Mucosa of rectum (tissue), 2 donors: ENCODE measurements around the gene SRF.

Experiments used
- H3K27ac ChIP-seq, 2 donors: one replicate each; pipeline ENCODE4 v1.7.0; 2013; ENCODE audit warnings: inconsistent platforms in 2 of 2, low read depth in 2 of 2, low read length in 2 of 2
- H3K27me3 ChIP-seq, 2 donors: one replicate each; pipeline ENCODE4 v1.7.0; 2013; ENCODE audit warnings: low read length in 2 of 2; ENCODE audit not compliant: control insufficient read depth in 2 of 2, insufficient read depth in 2 of 2
- H3K36me3 ChIP-seq, 2 donors: one replicate each; pipeline ENCODE4 v1.7.0; 2013; ENCODE audit warnings: low read length in 2 of 2; ENCODE audit not compliant: control insufficient read depth in 2 of 2, insufficient read depth in 2 of 2
- H3K4me1 ChIP-seq, 2 donors: one replicate each; pipeline ENCODE4 v1.7.0; 2013; ENCODE audit warnings: low read length in 2 of 2, mild to moderate bottlenecking in 1 of 2; ENCODE audit not compliant: control insufficient read depth in 2 of 2, insufficient read depth in 2 of 2
- H3K4me3 ChIP-seq, 2 donors: one replicate each; pipeline ENCODE4 v1.7.0; 2013; ENCODE audit warnings: low read length in 2 of 2
- H3K9ac ChIP-seq, 2 donors: one replicate each; pipeline ENCODE4 v1.7.0; 2013; ENCODE audit warnings: low read length in 2 of 2, low read depth in 1 of 2, mild to moderate bottlenecking in 1 of 2
- H3K9me3 ChIP-seq, 2 donors: one replicate each; pipeline ENCODE4 v1.7.0; 2013; ENCODE audit warnings: low read length in 2 of 2; ENCODE audit not compliant: control insufficient read depth in 2 of 2
- donor health status: healthy.
- donor health status: Normal muscosa, but diverticular disease.

Gene SRF

GRCh38 chr6:43173591-43174262, 2.7 kb downstream of the SRF start:
- H3K4me1 ChIP-seq = peaks cover 35 to 39% of the 10 kb centered on the region in 2 donors
- peaks cover 24 to 27% of the 10 kb centered on the region in 2 donors for H3K36me3 ChIP-seq
- no peaks in the 10 kb centered on the region for H3K27me3 ChIP-seq
- H3K27ac ChIP-seq = peak overlapping the region; percentile 93 to 94
- peak overlapping the region; percentile 76 to 95 for H3K9ac ChIP-seq
- no peaks in the 10 kb centered on the region for H3K9me3 ChIP-seq
- H3K4me3 ChIP-seq = peak overlapping the region; percentile 68 to 79

- H3K9ac ChIP-seq = peak overlapping the region; percentile 65 to 75
- peaks cover 35 to 39% of the 10 kb centered on the region in 2 donors for H3K4me1 ChIP-seq
- H3K4me3 ChIP-seq = peak overlapping the region; percentile 69 to 72
- H3K27me3 ChIP-seq = no peaks in the 10 kb centered on the region
- H3K9me3 ChIP-seq = no peaks in the 10 kb centered on the region
- H3K27ac ChIP-seq = peak overlapping the region; percentile 93 to 94
- H3K36me3 ChIP-seq = peaks cover 31 to 33% of the 10 kb centered on the region in 2 donors
Observed at GRCh38 chr6:43174263-43175112, 3.4 kb downstream of the SRF start.

- H3K9me3 ChIP-seq = no peaks in the 10 kb centered on the region
- H3K4me1 ChIP-seq = peaks cover 31 to 35% of the 10 kb centered on the region in 2 donors
- peaks cover 33% of the 10 kb centered on the region in 2 donors for H3K36me3 ChIP-seq
- no peak overlapping the region for H3K4me3 ChIP-seq
- H3K9ac ChIP-seq = peak overlapping the region in 1 of 2 donors; percentile 10
- no peaks in the 10 kb centered on the region for H3K27me3 ChIP-seq
- peak overlapping the region; percentile 87 to 93 for H3K27ac ChIP-seq
Observed at GRCh38 chr6:43175676-43176422, 4.8 kb downstream of the SRF start.

- no peak overlapping the region for H3K27ac ChIP-seq
- no peak overlapping the region for H3K9ac ChIP-seq
- no peaks in the 10 kb centered on the region for H3K9me3 ChIP-seq
- peaks cover 31 to 40% of the 10 kb centered on the region in 2 donors for H3K4me1 ChIP-seq
- peaks cover 33% of the 10 kb centered on the region in 2 donors for H3K36me3 ChIP-seq
- H3K4me3 ChIP-seq = no peak overlapping the region
- no peaks in the 10 kb centered on the region for H3K27me3 ChIP-seq
Observed at GRCh38 chr6:43176423-43176786, 5.3 kb downstream of the SRF start.

DNA sequence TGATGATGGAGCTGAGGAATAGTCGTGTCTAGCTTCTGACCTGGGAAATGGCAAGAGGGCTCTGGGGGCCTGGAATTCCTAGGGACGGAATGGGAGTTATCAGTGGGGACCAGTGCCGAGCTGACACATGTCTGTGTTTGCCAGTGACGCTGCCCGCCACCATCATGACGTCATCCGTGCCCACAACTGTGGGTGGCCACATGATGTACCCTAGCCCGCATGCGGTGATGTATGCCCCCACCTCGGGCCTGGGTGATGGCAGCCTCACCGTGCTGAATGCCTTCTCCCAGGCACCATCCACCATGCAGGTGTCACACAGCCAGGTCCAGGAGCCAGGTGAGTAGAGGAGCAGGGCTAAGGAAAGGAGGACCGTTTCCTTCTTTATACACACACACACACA, 7.1 kb downstream of the SRF start:
- Histone ChIP-seq H3K27ac (no peak overlapping the region), H3K36me3 (peaks cover 33% of the 10 kb centered on the region in 2 donors), H3K4me1 (peaks cover 32 to 33% of the 10 kb centered on the region in 2 donors), H3K9me3 (no peaks in the 10 kb centered on the region), H3K4me3 (no peak overlapping the region), H3K27me3 (no peaks in the 10 kb centered on the region), H3K9ac (no peak overlapping the region)

- H3K36me3 ChIP-seq = peaks cover 33 to 34% of the 10 kb centered on the region in 2 donors
- H3K27ac ChIP-seq = no peak overlapping the region
- H3K27me3 ChIP-seq = no peaks in the 10 kb centered on the region
- H3K4me3 ChIP-seq = no peak overlapping the region
- H3K9me3 ChIP-seq = no peaks in the 10 kb centered on the region
- no peak overlapping the region for H3K9ac ChIP-seq
- H3K4me1 ChIP-seq = peaks cover 21 to 26% of the 10 kb centered on the region in 2 donors
Observed at GRCh38 chr6:43178951-43179830, 8.1 kb downstream of the SRF start.

DNA sequence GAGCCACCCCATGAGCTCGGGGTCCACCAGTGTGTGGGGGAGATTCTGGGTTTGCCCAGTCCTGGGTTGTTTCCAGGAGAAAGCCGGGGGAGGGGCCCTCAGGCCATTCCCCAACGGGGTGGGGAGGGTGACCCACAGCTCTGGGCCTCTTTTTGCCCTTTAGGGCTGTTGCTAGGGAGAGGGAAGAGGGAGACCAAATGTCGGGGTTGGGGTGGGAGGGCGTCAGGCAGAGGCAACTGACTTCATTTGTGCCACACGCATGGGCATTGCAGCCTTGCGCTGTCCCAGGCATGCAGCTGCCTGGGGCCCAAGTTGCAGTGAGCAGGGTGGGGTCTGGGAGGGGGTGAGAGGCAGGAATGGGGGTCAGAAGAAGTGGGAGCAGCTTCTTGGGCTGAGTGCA, 9.0 kb downstream of the SRF start:
- Histone ChIP-seq H3K27ac (no peak overlapping the region), H3K9ac (no peak overlapping the region), H3K9me3 (no peaks in the 10 kb centered on the region), H3K27me3 (no peaks in the 10 kb centered on the region), H3K4me1 (peaks cover 14 to 21% of the 10 kb centered on the region in 2 donors), H3K4me3 (no peak overlapping the region), H3K36me3 (peaks cover 37 to 39% of the 10 kb centered on the region in 2 donors)

- no peaks in the 10 kb centered on the region for H3K9me3 ChIP-seq
- no peak overlapping the region for H3K4me3 ChIP-seq
- H3K36me3 ChIP-seq = peaks cover 32 to 39% of the 10 kb centered on the region in 2 donors
- no peak overlapping the region for H3K27ac ChIP-seq
- peaks cover 6 to 17% of the 10 kb centered on the region in 2 donors for H3K4me1 ChIP-seq
- H3K9ac ChIP-seq = no peak overlapping the region
- H3K27me3 ChIP-seq = no peaks in the 10 kb centered on the region
Observed at GRCh38 chr6:43180985-43181384, 9.9 kb downstream of the SRF start.

- peak overlapping the region; percentile 69 to 75 for H3K27ac ChIP-seq
Observed at GRCh38 chr6:43181621-43181941, 10.5 kb downstream of the SRF start.

More at GRCh38 chr6:43181621-43181941, 10.5 kb downstream of the SRF start:
- peaks cover 30 to 39% of the 10 kb centered on the region in 2 donors for H3K36me3 ChIP-seq
- H3K27me3 ChIP-seq = no peaks in the 10 kb centered on the region
- peak overlapping the region; percentile 87 to 91 for H3K4me3 ChIP-seq
- peak overlapping the region; percentile 86 to 90 for H3K9ac ChIP-seq
- no peaks in the 10 kb centered on the region for H3K9me3 ChIP-seq
- H3K4me1 ChIP-seq = peaks cover 6 to 17% of the 10 kb centered on the region in 2 donors
